ENCODE measurements around the gene LIMS2.

The LIMS2 gene

DNA sequence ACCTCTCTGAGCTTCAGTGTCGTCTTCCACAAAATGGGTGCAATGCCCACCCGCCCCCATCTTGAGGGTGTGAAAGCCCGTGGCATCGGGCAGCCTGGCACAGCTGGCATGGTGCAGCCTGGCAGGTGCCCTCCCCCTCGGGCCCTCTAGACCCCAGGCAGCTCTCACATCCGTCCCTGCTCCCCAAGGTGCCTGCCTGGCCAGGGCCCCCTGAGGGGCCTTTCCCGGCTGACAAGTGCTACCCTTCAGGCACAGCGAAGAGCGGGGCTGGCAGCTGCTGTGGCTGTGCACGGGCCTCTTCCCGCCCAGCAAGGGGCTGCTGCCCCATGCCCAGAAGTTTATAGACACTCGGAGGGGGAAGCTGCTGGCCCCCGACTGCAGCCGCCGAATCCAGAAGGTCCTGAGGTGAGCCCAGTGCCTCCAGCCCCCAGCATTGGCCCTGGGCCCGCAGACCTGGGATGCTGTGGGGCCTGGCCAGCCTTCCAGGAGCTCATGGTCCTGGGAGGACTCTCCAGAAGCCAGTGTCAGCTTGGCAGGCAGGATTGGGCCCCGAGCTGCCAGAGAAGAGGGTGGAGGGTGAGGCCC, 43.2 kb downstream of the LIMS2 start:
- no peak for FAIRE-seq

DNA sequence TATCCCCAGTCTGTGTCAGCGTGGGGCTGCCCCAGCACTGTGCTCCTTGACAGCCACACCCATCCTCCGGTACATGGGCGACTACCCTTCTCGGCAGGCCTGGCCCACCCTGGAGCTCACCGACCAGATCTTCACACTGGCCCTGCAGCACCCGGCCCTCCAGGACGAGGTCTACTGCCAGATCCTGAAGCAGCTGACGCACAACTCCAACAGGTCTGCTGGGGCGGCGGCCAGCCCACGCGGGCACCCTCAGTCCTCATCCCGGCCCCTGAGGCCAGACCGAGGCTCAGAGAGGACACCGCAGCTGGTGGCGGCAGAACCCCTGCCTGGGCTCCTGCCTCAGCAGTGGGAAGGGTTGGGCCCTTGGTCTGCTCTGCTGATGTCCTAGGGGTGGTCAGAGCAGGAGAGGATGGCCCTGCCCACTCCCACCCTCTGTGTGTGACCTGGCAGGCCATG, 43.8 kb downstream of the LIMS2 start:
- no peak for FAIRE-seq

DNA sequence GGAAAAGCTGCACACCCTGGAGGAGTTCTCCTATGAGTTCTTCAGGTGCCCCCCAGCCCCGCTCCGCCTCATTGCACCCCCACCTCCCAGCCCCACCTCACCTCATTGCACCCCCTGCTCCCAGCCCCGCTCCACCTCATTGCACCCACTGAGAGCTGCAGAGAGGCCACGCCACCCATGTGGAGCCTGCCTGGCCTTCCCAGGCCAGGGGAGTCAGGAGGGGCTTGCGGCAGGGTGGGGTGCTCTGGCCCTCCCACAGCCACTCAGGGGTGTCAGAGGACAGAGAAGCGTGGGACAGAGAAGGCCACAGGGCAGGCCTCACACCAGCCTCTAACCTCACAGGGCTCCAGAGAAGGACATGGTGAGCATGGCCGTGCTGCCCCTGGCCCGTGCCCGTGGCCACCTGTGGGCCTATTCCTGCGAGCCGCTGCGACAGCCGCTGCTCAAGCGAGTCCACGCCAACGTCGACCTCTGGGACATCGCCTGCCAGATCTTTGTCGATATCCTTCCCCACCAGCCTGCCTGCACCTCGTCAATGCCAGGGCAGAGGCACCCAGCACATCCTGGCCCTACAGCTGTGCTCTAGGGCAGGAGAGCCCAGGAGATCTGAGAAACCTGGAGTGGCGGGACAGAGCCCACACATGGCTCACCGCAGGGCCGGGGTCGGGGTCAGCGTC, 44.3 kb downstream of the LIMS2 start:
- no peak for FAIRE-seq

DNA sequence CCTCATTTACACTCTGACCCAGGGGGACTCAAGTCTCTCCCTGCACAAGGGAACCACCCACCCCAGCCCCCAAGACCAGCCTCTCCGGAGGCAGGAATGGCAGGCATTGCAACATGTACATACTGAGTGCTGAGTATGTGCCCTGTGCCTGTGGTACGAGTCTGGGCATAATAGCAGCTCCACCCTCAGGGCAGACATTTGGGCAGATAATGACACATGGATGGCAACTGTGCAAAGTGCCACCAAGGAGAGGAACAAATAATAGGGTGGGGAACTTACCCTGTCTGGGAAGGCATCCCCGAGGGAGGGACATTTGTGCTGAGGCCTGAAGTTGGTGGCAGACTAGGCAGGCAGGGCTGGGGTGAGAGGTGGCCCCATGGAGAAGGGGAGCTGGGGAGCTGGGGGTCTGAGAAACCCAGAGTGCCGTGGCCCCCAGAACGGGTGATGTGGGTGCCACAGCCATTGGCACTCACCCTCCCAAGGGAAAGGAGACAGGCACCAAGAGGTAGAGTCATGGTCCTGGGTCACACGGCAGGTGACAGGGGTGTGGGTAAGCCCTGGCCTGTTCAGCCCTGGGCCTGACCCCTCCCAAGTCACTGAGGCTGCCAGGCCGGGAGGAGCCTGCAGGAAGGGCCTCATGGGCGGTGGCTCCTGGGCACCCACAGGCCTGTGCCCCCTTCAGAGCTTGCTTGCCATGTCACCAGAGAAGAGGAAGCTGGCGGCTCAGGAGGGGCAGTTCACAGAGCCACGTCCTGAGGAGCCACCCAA, 45.0 kb downstream of the LIMS2 start:
- no peak for FAIRE-seq

DNA sequence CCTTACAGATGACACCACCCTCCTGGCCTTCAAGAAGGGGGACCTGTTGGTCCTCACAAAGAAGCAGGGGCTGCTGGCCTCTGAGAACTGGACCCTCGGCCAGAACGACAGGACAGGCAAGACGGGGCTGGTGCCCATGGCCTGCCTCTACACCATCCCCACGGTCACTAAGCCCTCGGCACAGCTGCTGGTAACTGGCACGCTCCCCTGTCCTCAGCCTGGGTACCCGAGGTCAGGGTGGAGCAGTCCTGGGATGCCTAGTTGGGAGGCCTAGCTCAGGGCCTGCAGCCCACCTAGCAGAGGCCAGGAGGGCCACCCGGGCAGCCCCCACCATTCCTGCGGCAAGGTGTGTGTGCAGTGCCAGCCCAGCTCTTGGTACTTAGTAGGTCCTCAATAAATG, 45.7 kb downstream of the LIMS2 start:
- no peak for FAIRE-seq

DNA sequence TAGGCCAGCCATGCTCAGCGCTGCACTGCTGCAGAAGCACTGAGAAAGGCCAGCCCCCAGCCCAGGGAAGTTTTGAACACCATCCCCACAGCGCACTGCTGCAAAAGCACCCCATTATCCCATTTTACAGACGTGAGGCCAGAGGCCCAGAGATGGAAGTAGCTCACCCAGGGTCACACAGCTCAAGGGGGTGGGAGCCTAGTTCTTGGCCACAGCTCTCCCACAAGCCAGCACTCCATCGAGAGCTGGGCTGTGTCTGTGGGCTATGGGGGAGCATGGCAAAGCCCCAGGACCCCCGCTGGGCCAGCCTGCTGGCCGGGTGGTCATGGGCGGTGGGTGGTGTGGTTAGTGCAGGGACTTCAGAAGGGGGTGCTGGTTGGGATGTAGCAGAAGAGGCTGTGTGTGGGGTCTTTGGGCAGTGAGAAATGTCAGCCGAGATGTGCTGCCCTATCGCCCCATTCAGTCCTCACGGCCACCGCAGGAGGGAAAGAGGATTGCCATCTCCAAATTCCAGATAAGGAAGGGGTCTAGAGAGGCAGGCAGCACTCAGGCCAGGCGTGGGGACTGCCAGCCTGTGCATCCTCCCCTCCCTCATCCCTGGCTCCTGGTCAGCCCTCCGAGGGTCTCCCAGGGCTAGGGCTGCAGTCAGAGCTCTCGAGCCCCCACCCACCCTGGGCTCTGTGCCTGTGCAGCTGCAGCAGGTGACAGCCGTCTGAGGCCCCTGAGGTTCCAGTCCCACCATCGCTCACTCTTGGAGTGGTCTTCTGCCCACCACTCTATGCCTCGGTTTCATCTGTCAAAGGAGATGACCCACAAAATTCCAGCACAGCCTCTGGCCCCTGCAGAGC, 46.3 kb downstream of the LIMS2 start:
- FAIRE-seq, result no peak

DNA sequence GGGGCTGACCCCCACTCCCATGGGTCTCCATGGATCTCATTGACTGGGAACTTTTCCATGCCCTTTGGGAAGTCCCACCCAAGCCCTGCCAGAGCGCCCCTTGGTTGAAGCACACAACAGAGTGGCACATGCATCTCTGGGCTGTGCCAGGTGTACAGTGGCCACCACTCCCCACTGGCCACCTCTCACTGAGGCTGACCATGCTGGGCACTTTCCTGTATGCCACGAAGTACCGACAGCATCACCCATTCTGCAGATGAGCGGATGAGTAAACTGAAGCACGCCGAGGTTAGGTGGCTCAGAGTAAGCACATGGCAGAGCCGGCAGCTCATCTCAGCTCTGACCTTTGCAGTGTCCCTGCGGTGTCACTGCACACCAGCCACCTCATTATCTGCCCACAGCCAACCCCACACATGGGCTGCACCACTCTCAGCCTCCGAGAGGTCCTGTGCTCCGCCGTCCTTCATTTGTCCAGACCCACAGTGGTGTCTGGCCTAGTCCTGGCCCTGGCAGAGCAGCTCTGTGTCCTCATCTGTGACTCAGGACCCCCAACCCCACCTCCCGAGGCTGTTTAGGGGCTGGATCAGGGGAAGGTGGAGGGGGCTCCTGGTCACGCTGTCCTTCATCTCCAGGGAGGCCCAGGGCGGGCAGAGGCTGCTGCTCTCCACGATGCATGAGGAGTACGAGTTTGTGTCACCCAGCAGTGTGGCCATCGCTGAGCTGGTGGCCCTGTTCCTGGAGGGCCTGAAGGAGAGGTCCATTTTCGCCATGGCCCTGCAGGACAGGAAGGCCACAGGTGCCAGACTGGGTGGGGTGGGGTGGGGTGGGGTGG, 47.4 kb downstream of the LIMS2 start:
- no peak for FAIRE-seq

DNA sequence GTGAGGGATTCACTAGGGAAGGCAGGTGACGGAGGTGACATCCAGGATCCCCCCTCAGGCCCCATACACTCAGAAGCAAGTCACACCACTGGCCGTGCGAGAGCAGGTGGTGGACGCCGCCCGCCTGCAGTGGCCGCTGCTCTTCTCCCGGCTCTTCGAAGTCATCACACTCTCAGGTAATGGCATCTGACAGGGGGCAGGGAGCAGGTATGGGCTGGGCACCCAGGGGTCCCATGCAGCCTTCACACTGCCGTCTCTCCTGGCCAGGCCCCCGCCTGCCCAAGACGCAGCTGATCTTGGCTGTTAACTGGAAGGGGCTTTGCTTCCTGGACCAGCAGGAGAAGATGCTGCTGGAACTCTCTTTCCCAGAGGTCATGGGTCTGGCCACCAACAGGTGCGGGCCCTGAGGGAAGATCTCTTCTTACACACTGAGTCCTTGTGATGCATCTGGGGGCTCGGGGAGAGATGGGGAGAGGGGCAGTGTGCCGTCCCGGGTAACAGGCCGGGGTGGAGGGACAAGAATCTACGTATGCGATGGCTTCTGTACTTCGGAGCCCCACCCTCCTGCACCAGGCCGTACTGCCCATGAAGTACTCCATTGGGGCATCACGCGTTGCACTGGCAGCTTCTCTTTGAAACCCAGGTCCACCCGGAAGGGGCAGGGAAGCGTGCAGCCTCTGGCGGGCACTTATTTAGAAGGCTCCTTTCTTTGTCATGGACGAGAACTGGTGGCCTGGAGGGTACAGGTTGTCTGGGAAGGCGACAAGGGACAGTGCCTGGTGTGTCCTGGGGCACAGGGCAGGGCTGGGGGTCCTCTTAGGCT, 48.2 kb downstream of the LIMS2 start:
- no peak for FAIRE-seq

DNA sequence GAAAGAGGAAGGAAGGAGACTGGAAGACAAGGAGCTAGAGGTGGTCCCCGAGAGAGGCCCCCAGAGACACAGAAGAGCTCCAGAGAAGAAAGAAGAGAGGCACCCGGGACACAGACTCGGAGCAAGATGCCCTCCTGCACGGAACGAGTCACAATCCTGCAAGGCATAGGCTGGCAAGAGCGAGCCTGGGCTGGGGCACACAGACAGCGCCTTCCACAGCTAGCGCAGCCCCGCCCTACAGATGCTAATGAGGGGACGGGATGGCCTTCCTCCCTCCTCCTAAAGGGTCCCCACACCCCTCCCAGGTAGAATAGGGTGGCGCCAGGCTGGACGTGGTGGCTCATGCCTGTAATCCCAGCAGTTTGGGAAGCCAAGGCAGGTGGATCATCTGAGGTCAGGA, 49.2 kb downstream of the LIMS2 start:
- FAIRE-seq, result no peak

DNA sequence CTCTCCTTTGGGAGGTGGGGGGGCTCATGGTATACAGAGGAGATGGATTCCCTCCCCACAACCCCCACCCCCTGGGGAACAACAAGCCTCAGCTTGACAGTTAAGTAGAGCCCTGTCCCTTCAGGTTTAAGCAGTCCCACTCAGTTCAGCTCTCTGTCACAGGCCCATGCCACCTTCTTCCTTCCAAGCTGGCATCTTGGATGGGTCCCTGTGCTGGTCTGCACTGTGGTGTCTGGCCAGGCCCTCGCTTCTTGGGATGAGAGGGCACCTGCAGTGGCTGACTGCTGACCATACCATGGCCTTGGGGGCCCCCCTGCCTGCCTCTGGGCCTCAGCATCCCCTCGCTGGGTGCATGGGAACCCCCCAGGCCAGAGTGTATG, 49.8 kb downstream of the LIMS2 start:
- FAIRE-seq, result no peak

DNA sequence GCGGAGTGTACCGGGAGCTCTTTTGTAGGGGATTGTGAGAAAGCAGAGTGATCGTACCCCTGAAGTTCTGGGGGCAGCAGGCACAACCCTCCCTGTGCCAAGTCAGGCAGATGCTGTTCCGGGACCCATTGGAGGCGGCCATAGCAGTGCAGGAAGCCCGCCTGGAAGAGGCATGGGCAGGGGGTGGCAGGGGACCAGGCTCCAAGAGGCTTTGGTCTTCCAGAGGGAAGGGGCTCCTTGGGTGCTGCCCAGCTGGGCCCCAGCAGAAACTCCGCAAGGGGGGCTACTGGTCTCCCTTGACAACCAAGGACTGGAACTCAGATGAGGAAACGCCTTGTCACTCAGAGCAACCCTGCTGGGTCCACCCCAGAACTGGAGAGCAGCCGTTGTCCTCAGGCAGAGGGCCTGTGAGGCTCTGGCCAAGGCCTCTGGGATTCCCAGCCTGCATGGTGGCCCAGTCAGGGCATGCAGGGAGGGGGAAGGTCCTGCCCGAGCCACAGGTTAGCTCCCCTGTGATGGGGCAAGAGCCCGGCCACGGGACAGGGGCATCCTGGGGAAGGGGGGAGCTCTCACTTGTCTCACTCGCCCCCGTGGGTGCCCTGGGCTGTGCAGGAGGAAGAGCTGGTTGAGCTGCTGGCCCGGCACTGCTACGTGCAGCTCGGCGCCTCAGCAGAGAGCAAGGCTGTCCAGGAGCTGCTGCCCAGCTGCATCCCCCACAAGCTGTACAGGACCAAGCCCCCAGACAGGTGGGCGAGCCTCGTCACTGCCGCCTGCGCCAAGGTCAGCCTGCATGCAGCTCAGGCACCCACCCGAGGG, 50.4 kb downstream of the LIMS2 start:
- FAIRE-seq, result no peak

DNA sequence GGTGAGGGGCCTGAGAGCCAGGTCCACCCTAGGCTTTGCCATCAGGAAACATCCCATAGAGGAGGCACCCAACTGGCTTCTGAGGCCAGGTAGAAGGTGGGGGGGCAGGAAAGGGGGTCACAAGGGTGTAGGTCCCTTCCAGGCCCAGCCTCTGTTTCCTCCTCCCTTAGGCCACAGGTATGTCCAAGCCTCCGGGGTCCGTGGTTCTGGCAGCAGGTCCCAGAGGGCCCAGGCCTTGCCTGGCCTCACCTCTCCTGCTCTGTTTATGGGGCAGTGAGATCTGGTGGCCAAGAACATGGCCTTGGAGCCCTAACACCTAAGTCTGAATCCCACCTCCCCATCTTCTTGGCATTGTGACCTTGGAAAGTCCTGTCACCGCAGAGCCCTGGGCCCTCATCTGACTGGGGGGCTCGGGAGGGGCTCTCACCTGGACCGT, 51.0 kb downstream of the LIMS2 start:
- no peak for FAIRE-seq

DNA sequence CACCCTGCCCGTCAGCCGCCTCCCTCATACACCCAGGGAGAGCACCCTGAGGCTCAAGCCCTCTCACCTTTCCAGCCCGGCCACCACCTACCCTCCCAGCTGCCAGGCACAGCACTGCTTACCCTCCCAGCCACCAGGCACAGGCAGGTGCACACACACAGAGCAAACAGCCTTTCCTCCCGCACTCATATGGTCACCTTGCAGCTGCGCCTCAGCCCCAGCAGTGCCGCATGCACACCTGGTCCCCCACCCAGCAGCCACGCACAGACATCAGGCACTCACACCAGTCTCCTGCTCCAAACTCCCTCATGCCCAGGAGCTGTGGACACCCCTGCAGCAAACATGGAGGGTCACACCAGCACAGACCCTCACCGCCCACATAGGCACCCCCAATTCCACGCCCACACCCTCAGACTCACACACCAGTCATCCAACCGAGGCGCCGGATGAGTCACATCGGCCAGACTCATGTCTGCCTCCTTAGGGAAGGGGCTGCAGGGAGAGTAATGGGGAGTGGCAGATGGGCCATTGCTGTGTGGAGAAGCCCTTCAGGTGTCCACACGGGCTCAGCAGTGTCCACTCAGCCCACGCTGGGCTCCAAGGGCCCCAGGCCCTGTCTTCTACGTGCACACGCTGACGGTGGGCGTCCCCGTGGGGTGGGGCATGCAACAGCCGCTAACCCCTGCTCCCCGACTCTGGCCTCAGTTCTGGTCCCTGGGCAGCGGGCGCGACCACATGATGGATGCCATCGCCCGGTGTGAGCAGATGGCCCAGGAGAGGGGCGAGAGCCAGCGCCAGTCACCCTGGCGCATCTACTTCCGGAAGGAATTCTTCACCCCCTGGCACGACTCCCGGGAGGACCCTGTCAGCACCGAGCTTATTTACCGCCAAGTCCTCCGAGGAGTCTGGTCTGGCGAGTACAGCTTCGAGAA, 51.7 kb downstream of the LIMS2 start:
- FAIRE-seq, result no peak

DNA sequence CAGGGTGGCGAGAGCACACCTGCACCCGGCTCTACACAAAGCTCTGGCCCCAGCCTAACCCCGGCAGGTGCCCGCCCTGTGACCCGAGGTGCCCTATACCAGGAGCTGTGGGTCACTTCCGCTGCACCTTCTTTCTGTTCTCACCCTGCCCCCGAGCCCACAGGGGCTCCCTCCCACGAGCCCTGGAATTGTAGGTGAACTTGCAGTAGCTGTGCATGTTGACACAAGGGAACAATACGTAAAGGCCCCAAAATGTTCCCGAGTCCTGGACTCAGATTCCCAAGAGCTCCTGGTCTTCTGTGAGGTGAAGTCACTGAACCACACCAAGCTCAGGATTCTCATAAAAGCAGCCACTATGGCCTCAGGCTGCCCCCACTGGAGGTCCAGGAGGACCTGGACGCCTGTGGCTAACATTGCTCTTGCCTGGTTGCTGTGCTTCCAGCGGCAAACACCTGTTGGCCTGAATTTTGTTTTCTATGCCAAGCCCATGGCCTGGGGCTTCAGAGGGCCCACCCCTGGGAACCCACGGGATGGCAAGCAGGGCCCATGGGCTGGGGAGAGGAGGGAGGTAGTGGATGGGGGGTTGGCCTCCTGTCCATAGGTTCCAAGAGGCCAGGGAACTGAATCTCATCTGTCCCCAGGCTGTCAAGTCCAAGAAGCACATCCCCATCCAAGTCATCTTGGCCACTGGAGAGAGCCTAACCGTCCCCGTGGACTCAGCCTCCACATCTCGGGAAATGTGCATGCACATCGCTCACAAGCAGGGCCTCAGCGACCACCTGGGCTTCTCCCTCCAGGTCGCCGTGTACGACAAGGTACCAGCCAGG, 52.6 kb downstream of the LIMS2 start:
- FAIRE-seq, result no peak

DNA sequence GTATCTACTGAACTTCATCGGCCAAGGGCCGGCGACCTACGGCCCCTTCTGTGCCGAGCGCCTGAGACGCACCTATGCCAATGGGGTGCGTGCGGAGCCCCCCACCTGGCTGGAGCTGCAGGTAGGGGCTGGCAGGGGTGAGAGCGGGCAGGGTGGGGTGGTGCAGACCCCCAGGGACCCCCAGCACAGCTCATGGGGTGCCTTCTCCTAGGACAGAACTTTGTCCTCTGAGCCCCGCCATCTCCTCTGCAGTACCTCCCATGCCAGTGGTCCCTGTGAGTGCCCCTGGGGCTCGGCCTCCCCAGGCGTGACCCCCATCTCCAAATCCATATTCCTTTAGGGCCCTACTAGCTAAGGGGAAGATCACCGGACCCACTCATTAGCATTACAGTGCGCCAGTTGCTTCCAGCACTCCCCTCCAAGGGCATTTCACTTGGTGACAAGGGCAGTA, 53.3 kb downstream of the LIMS2 start:
- FAIRE-seq, result no peak

DNA sequence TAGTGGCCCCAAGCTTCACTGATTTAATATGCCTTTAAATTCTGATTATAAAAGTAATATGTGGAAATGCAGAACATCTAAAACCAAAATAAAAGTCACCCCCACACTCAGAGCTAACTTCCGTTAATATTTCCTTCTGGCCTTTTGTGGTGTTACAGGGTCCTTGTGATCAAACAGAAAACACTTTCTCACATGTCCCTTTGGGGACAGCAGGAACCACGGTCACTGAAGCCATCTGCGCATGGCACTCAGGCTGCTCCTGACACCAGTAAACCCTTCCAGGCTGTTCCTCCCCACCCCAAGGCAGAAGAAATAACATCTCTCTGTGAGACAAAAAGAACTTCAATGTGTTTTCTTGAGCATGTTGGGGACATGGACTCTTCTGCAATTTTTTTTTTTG, 54.5 kb downstream of the LIMS2 start:
- no peak for FAIRE-seq

DNA sequence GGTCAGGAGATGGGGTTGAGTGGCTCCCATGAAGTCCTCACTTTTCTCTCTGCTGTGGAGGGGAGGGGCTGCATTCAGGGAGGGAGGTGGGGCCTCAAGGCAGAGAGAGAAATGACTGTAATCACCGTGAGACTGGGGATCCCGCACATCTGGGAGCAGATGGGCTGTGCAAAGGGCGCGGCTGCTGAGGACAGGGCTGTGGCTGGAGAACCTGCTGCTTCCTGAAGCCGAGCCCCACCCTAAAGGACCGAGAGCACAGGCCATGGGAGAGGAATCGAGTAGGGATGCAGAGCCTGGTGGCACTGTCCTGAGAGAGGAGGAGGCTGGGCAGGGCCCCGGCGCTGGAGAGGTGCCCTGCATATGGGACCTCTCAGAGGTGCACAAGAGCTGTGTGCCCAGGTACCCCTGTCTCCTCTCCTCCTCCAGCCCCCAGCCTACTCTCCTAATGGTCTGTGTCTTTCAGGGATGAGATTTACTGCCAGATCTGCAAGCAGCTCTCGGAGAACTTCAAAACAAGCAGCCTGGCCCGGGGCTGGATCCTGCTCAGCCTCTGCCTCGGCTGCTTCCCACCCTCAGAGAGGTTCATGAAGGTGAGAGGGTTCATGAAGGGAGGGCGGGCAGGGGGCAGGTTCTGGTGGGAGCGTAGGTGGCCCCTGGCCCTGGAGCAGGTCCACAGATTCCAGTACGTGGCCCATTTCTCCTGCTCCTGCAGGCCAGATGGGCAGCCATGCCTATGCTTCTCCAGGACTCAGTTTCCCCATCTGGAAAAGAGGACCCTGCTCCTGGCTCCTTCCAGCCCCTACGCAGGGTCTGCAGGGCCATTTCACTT, 55.2 kb downstream of the LIMS2 start:
- FAIRE-seq, result no peak

Measured in TTC549 (cell line).